ENCODE data around the gene PDE1A.

The PDE1A gene

GRCh38 chr2:182220998-182221397, 205.8 kb downstream of the PDE1A start:
- TF ChIP-seq CTCF (IDR thresholded peaks at IDR 0.05): no peak
- Histone ChIP-seq H3K36me3 (peaks cover 3 to 30% (median 18%) of the 10 kb centered on the region in 3 donors), H3K27me3 (no peaks in the 10 kb centered on the region), H3K4me3 (no peak overlapping the region), H3K9me3 (no peaks in the 10 kb centered on the region), H3K4me1 (no peaks in the 10 kb centered on the region), H3K27ac (no peak overlapping the region)
- intact Hi-C loops (cut with DNase I; ENCODE audit: low total_unique reads): no loop called here
- no peak for DNase-seq

- H3K27ac ChIP-seq: no peak overlapping the region
- DNase-seq: no peak
Measured at GRCh38 chr2:182220335-182220734, 206.5 kb downstream of the PDE1A start.

DNA sequence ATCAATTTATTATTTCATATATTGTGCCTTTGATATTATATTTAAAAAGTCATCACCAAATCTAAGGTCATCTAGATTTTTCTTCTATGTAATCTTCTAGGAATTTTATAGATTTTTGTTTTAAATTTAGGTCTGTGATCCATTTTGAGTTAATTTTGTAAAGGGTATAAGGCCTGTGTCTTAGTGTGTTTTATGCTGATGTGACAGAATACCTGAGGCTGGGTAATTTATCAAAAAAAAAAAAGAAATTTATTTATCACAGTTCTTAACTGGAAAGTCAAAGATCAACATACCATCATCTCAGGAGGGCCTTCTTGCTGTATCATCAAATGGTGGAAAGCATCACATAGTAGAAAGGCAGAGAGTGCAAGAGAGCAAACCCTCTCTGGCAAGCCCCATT, 216.2 kb downstream of the PDE1A start:
- H3K36me3 ChIP-seq: peaks cover 0 to 23% (median 6%) of the 10 kb centered on the region in 3 donors
- no peaks in the 10 kb centered on the region for H3K4me1 ChIP-seq
- TF ChIP-seq CTCF (IDR thresholded peaks at IDR 0.05): no peak
- no peak overlapping the region for H3K27ac ChIP-seq
- intact Hi-C loops (cut with DNase I; ENCODE audit: low total_unique reads): no loop called here
- H3K27me3 ChIP-seq: no peaks in the 10 kb centered on the region
- no peak for DNase-seq
- H3K4me3 ChIP-seq: no peak overlapping the region
- H3K9me3 ChIP-seq: no peaks in the 10 kb centered on the region

More at GRCh38 chr2:182220335-182220734, 206.5 kb downstream of the PDE1A start:
- intact Hi-C loops (cut with DNase I; ENCODE audit: low total_unique reads): no loop called here
- Histone ChIP-seq H3K9me3 (no peaks in the 10 kb centered on the region), H3K4me1 (no peaks in the 10 kb centered on the region), H3K27me3 (no peaks in the 10 kb centered on the region), H3K4me3 (no peak overlapping the region), H3K36me3 (peaks cover 3 to 30% (median 18%) of the 10 kb centered on the region in 3 donors)
- TF ChIP-seq CTCF (IDR thresholded peaks at IDR 0.05): no peak

GRCh38 chr2:182208421-182208820, 218.4 kb downstream of the PDE1A start:
- Histone ChIP-seq H3K27me3 (no peaks in the 10 kb centered on the region), H3K4me3 (no peak overlapping the region), H3K9me3 (no peaks in the 10 kb centered on the region), H3K27ac (no peak overlapping the region), H3K36me3 (peaks cover 0 to 23% (median 6%) of the 10 kb centered on the region in 3 donors), H3K4me1 (no peaks in the 10 kb centered on the region)
- no peak for DNase-seq
- no peak for TF ChIP-seq CTCF (IDR thresholded peaks at IDR 0.05)
- intact Hi-C loops (cut with DNase I; ENCODE audit: low total_unique reads): no loop called here

GRCh38 chr2:182207049-182207746, 219.6 kb downstream of the PDE1A start:
- Histone ChIP-seq H3K4me3 (no peak overlapping the region), H3K27me3 (no peaks in the 10 kb centered on the region), H3K27ac (no peak overlapping the region), H3K36me3 (peaks cover 0 to 23% (median 8%) of the 10 kb centered on the region in 3 donors), H3K4me1 (no peaks in the 10 kb centered on the region), H3K9me3 (no peaks in the 10 kb centered on the region)
- TF ChIP-seq CTCF (IDR thresholded peaks at IDR 0.05): no peak
- no peak for DNase-seq
- intact Hi-C loops (cut with DNase I; ENCODE audit: low total_unique reads): no loop called here
